ENCODE results near the gene AOC2.

- TF ChIP-seq FOXM1 (IDR thresholded peaks at IDR 0.05; ENCODE audit: borderline replicate concordance, low read depth) (no peak), EP300 (IDR thresholded peaks at IDR 0.05; ENCODE audit: borderline replicate concordance) (no peak), REST (IDR thresholded peaks at IDR 0.05; ENCODE audit: low read depth) (no peak), CREB1 (IDR thresholded peaks at IDR 0.05; ENCODE audit: low read depth) (no peak), CEBPB (IDR thresholded peaks at IDR 0.05) (no peak), YY1 (IDR thresholded peaks at IDR 0.05; ENCODE audit: low read depth) (no peak), ZBTB7A (IDR thresholded peaks at IDR 0.05; ENCODE audit: low read depth) (no peak), EGR1 (IDR thresholded peaks at IDR 0.05) (no peak), RAD21 (IDR thresholded peaks at IDR 0.05; ENCODE audit: low read depth) (no peak)
These were observed 3.7 kb downstream of the AOC2 start for GRCh38 chr17:42848093-42848492.
